ENCODE measurements around the gene OR8G5.

- TF ChIP-seq POLR2A (IDR thresholded peaks at IDR 0.05) (no peak), CTCF (IDR thresholded peaks at IDR 0.05) (no peak), POLR2AphosphoS5 (IDR thresholded peaks at IDR 0.05) (no peak), EP300 (IDR thresholded peaks at IDR 0.05) (no peak)
Observed at GRCh38 chr11:124313131-124313530, 57.0 kb downstream of the OR8G5 start.
